SK-N-SH (cell line): ENCODE data around the gene ZNF521. TPM values are rescaled to one million over a fixed set of nuclear protein-coding genes. Genes with fewer than 3 reads are reported as not detected.

Source experiments
- CTCF ChIA-PET: fragments of 300-600, 350-600 bp; formaldehyde crosslinking; extraction: SDS; loops from one replicate; lab custom pipeline; 2021; lab: Yijun Ruan, JAX
- POLR2A ChIA-PET: fragments of 350-600 bp; sonication (Branson Sonifier 250); formaldehyde crosslinking; extraction: SDS; loops from one replicate; lab custom pipeline; 2020; ENCODE audit warnings: antibody characterized with exemption, inconsistent platforms; lab: Yijun Ruan, JAX
- DNase-seq: peaks from one replicate; pipeline ENCODE4 v3.0.0; 2012
- H2AFZ ChIP-seq: fragments of 200-600 bp; sonication (generic); 2 replicates; pipeline ENCODE4 v1.8.1; 2016; ENCODE audit warnings: antibody characterized with exemption, mild to moderate bottlenecking, low read depth
- H3F3A ChIP-seq: fragments of 200-600 bp; sonication (generic); replicated peaks from 2 replicates; pipeline ENCODE3; 2016; ENCODE audit warnings: antibody characterized with exemption, mild to moderate bottlenecking; ENCODE audit not compliant: insufficient read depth
- H3K27ac ChIP-seq, 2 experiments: fragments of 200-500 bp in 1 of 2; fragments of 200-600 bp in 1 of 2; sonication (Bioruptor generic) in 1 of 2; sonication (generic), shearing (Covaris generic) in 1 of 2; 2 replicates each; pipeline versions ENCODE4 v1.5.1 to v1.6.1; 2014 to 2016; ENCODE audit warnings: low read depth in 2 of 2, inconsistent platforms in 1 of 2, low read length in 1 of 2, mild to moderate bottlenecking in 1 of 2, mixed read lengths in 1 of 2
- H3K27me3 ChIP-seq: fragments of 200-600 bp; sonication (generic), shearing (Covaris generic); 2 replicates; pipeline ENCODE4 v1.6.1; 2016; ENCODE audit warnings: mixed run types; ENCODE audit not compliant: insufficient read depth
- H3K36me3 ChIP-seq, 2 experiments: fragments of 200-500 bp in 1 of 2; fragments of 200-600 bp in 1 of 2; sonication (Bioruptor generic) in 1 of 2; sonication (generic) in 1 of 2; replicated peaks in 1 of 2; 2 replicates each; pipeline versions ENCODE3 to v1.5.1; 2014 to 2016; ENCODE audit warnings: low read length in 1 of 2, mild to moderate bottlenecking in 1 of 2; ENCODE audit not compliant: insufficient read depth in 2 of 2, control insufficient read depth in 1 of 2
- H3K4me1 ChIP-seq, 2 experiments: fragments of 200-500 bp in 1 of 2; fragments of 200-600 bp in 1 of 2; sonication (Bioruptor generic) in 1 of 2; sonication (generic), shearing (Covaris generic) in 1 of 2; 2 replicates each; pipeline versions ENCODE4 v1.5.1 to v1.6.1; 2014 to 2016; ENCODE audit warnings: low read depth in 1 of 2, low read length in 1 of 2, mixed run types in 1 of 2; ENCODE audit not compliant: insufficient read depth in 2 of 2, control insufficient read depth in 1 of 2
- H3K4me2 ChIP-seq: fragments of 200-600 bp; sonication (generic), shearing (Covaris generic); 2 replicates; pipeline ENCODE4 v1.6.1; 2017; ENCODE audit warnings: mixed run types
- H3K4me3 ChIP-seq, 2 experiments: fragments of 200-500 bp in 1 of 2; fragments of 200-600 bp in 1 of 2; sonication (Bioruptor generic) in 1 of 2; sonication (generic), shearing (Covaris generic) in 1 of 2; 2 replicates each; pipeline versions ENCODE4 v1.5.1 to v1.8.1; 2014 to 2016; ENCODE audit warnings: low read depth in 2 of 2, inconsistent platforms in 1 of 2, low read length in 1 of 2, mild to moderate bottlenecking in 1 of 2, mixed read lengths in 1 of 2, moderate library complexity in 1 of 2
- H3K79me2 ChIP-seq: fragments of 200-600 bp; sonication (generic); 2 replicates; pipeline ENCODE4 v1.8.1; 2017; ENCODE audit warnings: mild to moderate bottlenecking; ENCODE audit not compliant: insufficient read depth
- H3K9ac ChIP-seq: fragments of 200-600 bp; sonication (generic); 2 replicates; pipeline ENCODE4 v1.6.1; 2017; ENCODE audit warnings: mixed run types
- H3K9me2 ChIP-seq: fragments of 200-600 bp; sonication (generic); 2 replicates; pipeline ENCODE4 v1.6.1; 2017; ENCODE audit warnings: mixed run types
- H3K9me3 ChIP-seq: fragments of 200-600 bp; sonication (generic); 2 replicates; pipeline ENCODE4 v1.6.1; 2017; ENCODE audit warnings: mixed run types, mild to moderate bottlenecking, moderate library complexity
- H4K20me1 ChIP-seq: fragments of 200-600 bp; sonication (generic); 2 replicates; pipeline ENCODE4 v1.6.1; 2017; ENCODE audit warnings: mild to moderate bottlenecking, mixed run types; ENCODE audit not compliant: insufficient read depth
- CHD2 ChIP-seq: fragments of 150-350 bp; IDR thresholded peaks from 2 replicates; pipeline ENCODE4 v1.6.1; 2018; ENCODE audit warnings: low read length; ENCODE audit not compliant: partially characterized antibody
- CTCF ChIP-seq: fragments of 200-600 bp; sonication (generic); IDR thresholded peaks from 2 replicates; pipeline ENCODE4 v1.6.1; 2017; ENCODE audit warnings: antibody characterized with exemption, mild to moderate bottlenecking, moderate library complexity
- EP300 ChIP-seq, 2 experiments: IDR thresholded peaks; 2 replicates each; pipeline versions ENCODE4 v1.4.0 to v1.6.1; 2012; ENCODE audit warnings: borderline replicate concordance in 1 of 2, low read depth in 1 of 2, low read length in 1 of 2
- FOXM1 ChIP-seq: IDR thresholded peaks from 2 replicates; pipeline ENCODE4 v1.4.0; 2012; ENCODE audit warnings: low read depth, mild to moderate bottlenecking
- GABPA ChIP-seq: IDR thresholded peaks from 2 replicates; pipeline ENCODE4 v1.4.0; 2012; ENCODE audit warnings: low read depth, mild to moderate bottlenecking
- JUND ChIP-seq: IDR thresholded peaks from 2 replicates; pipeline ENCODE4 v1.4.0; 2012
- NRF1 ChIP-seq: IDR thresholded peaks from 2 replicates; pipeline ENCODE4 v1.6.1; 2012; ENCODE audit warnings: low read depth, mild to moderate bottlenecking, low read length
- PBX3 ChIP-seq: IDR thresholded peaks from 2 replicates; pipeline ENCODE4; 2012
- TAF1 ChIP-seq: IDR thresholded peaks from 2 replicates; pipeline ENCODE4 v1.6.1; 2012; ENCODE audit warnings: low read depth, mild to moderate bottlenecking, low read length, moderate library complexity, borderline replicate concordance
- USF2 ChIP-seq: fragments of 150-350 bp; IDR thresholded peaks from 2 replicates; pipeline ENCODE4 v1.6.1; 2017; ENCODE audit warnings: antibody characterized with exemption, low read length, low read depth, borderline replicate concordance
- YY1 ChIP-seq: IDR thresholded peaks from 2 replicates; pipeline ENCODE4 v1.4.0; 2012; ENCODE audit warnings: low read depth, mild to moderate bottlenecking
- ZBTB33 ChIP-seq: IDR thresholded peaks from 2 replicates; pipeline ENCODE4 v1.4.0; 2012; ENCODE audit warnings: low read depth, borderline replicate concordance
- WGBS: methylation state at CpG from one replicate; pipeline ENCODE4 v1.1.6; 2017; ENCODE audit warnings: low lambda C conversion rate; 5-methylcytosine and 5-hydroxymethylcytosine counted together
- polyA plus RNA-seq, 3 experiments: library from polyadenylated mRNA; depleted of rRNA; stranded (reverse); fragments of >200 nt; gene quantifications; 2 replicates each; pipeline ENCODE4 v1.2.3, GENCODE V29; 2012

Gene ZNF521
- polyA plus RNA-seq, 1 of the 3 experiments (the other 2 are of a cell fraction) = 14.1 TPM

GRCh38 chr18:25256439-25256838 is 95.5 kb downstream of the ZNF521 start (continued):
- TF ChIP-seq PBX3 (no peak), NRF1 (no peak), TAF1 (no peak), CTCF (no peak), FOXM1 (no peak), GABPA (no peak)

- TF ChIP-seq NRF1 = no peak
- no peak for TF ChIP-seq YY1
- TF ChIP-seq CTCF = no peak
- no peak for TF ChIP-seq USF2
- TF ChIP-seq JUND = no peak
- TF ChIP-seq CHD2 = no peak
- no peak for TF ChIP-seq FOXM1
- TF ChIP-seq GABPA = no peak
- TF ChIP-seq ZBTB33 = no peak
- TF ChIP-seq EP300 (IDR thresholded peaks at IDR 0.05; ENCODE audit: borderline replicate concordance in 1 of 2, low read depth in 1 of 2, low read length in 1 of 2) = no peak
- TF ChIP-seq, all 33 proteins: peak for 0
- POLR2A ChIA-PET = no interaction called here
- H3K9me3 ChIP-seq = no peaks in the 10 kb centered on the region
- H3K27me3 ChIP-seq = no peaks in the 10 kb centered on the region
- H3K36me3 ChIP-seq = no peaks in the 10 kb centered on the region
- peaks cover 11% of the 10 kb centered on the region for H3F3A ChIP-seq
- WGBS = 84% methylated on average over 1 of the region's 1 CpG
- H3K79me2 ChIP-seq = no peaks in the 10 kb centered on the region
- H4K20me1 ChIP-seq = no peaks in the 10 kb centered on the region
- H3K4me1 ChIP-seq = peaks cover 14 to 20% of the 10 kb centered on the region in 2 experiments; a peak in 3 of 4 replicates
- DNase-seq = no peak
- CTCF ChIA-PET = no interaction called here
- H3K27ac ChIP-seq = no peak overlapping the region
- H2AFZ ChIP-seq = no peak overlapping the region
- H3K9ac ChIP-seq = no peak overlapping the region
- no peaks in the 10 kb centered on the region for H3K9me2 ChIP-seq
- H3K4me2 ChIP-seq = no peak overlapping the region
- no peak overlapping the region for H3K4me3 ChIP-seq
Observed at GRCh38 chr18:25253779-25254178, 98.2 kb downstream of the ZNF521 start.
